OCI-LY3 (cell line): Measurements from ENCODE around the gene MAP2K7.

Source experiments
- H2AFZ ChIP-seq: fragments of 200-600, 300-600 bp; shearing (Covaris generic); 2 replicates; pipeline ENCODE4 v1.6.0; 2014; ENCODE audit warnings: antibody characterized with exemption, low read depth, low read length
- H3K27ac ChIP-seq: fragments of 200-600, 300-600 bp; sonication (generic); 2 replicates; pipeline ENCODE4 v1.5.1; 2014; ENCODE audit warnings: mild to moderate bottlenecking, low read length, moderate library complexity, mixed read lengths
- H3K27me3 ChIP-seq: fragments of 200-600, 300-600 bp; sonication (generic); 2 replicates; pipeline ENCODE4 v1.6.1; 2014; ENCODE audit warnings: low read depth, low read length, mixed read lengths
- H3K36me3 ChIP-seq: fragments of 200-600, 300-600 bp; sonication (generic); replicated peaks from 2 replicates; pipeline ENCODE3; 2014; ENCODE audit warnings: low read depth, low read length, mixed read lengths
- H3K4me1 ChIP-seq: fragments of 300-600, 200-600 bp; sonication (generic); 2 replicates; pipeline ENCODE4 v1.6.1; 2014; ENCODE audit warnings: low read length, mixed read lengths
- H3K4me2 ChIP-seq: fragments of 200-600, 300-600 bp; sonication (generic); 2 replicates; pipeline ENCODE4 v1.6.1; 2014; ENCODE audit warnings: low read length, mixed read lengths
- H3K4me3 ChIP-seq: fragments of 300-600, 200-600 bp; sonication (generic); 2 replicates; pipeline ENCODE4 v1.5.1; 2014; ENCODE audit warnings: antibody characterized with exemption, mild to moderate bottlenecking, low read length, moderate library complexity
- H3K79me2 ChIP-seq: fragments of 300-600, 200-600 bp; shearing (Covaris generic); 2 replicates; pipeline ENCODE4 v1.6.1; 2014; ENCODE audit warnings: mild to moderate bottlenecking, low read length, mixed read lengths
- H3K9ac ChIP-seq: fragments of 300-600, 200-600 bp; shearing (Covaris generic); 2 replicates; pipeline ENCODE4 v1.6.0; 2014; ENCODE audit warnings: mild to moderate bottlenecking, low read length, moderate library complexity
- H3K9me3 ChIP-seq: fragments of 200-600, 300-600 bp; shearing (Covaris generic); 2 replicates; pipeline ENCODE4 v1.6.1; 2014; ENCODE audit warnings: low read length, mixed read lengths; ENCODE audit not compliant: insufficient read depth
- H4K20me1 ChIP-seq: fragments of 200-600, 300-600 bp; sonication (generic); 2 replicates; pipeline ENCODE4 v1.6.1; 2016; ENCODE audit warnings: low read length, mixed read lengths; ENCODE audit not compliant: insufficient read depth
- EZH2phosphoT487 ChIP-seq: fragments of 200-600 bp; shearing (Covaris generic); IDR thresholded peaks from 2 replicates; pipeline ENCODE4 v1.6.1; 2018; ENCODE audit warnings: antibody characterized with exemption, mixed run types, low read depth
- TF ChIP-seq, protein P1 (sequence below): fragments of 200-600, 300-600 bp; sonication (generic); IDR thresholded peaks from 2 replicates; pipeline ENCODE4 v1.5.1; 2014; ENCODE audit warnings: antibody characterized with exemption, low read length, low read depth

Gene MAP2K7

DNA sequence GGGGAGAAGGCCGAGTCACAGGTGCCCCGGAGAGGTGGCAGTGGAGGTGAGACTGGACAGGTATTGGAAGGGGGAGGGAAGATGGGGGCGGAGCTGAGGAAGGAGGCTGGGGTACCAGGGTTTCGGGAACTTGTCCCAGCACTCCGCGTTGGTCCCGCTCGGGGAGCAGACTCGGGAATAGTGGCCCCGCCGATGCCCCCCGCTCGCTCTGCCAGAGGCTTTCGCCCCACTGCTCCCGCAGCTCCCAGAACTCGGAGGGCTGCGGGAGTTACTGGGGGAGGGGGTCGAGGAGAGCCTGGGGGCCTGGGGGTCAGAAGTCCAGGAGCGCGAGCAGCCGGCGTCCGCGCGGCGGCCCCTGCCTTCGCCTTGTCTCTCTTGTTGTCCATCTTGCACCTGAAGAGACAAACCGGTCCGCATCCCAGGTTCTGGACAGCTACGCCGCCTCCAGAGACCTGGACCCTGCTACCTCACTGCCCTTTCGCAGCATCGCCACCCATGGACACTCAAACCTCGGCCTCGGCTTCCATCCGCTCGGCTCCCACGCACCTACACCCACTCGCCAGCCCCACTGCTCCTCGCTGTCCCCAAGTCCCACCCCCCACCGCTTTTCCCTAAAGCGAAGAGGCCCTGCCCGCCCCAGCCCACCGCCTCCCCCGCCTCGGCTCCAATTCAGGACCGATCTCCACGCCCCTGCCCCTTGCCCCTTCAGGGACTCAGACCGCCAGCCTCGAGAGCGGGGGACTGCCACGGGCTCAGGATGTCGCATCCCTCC lies 30.2 kb upstream of the MAP2K7 start:
- no peaks in the 10 kb centered on the region for H3K27me3 ChIP-seq
- no peak for TF ChIP-seq EZH2phosphoT487
- TF ChIP-seq, protein P1, sequence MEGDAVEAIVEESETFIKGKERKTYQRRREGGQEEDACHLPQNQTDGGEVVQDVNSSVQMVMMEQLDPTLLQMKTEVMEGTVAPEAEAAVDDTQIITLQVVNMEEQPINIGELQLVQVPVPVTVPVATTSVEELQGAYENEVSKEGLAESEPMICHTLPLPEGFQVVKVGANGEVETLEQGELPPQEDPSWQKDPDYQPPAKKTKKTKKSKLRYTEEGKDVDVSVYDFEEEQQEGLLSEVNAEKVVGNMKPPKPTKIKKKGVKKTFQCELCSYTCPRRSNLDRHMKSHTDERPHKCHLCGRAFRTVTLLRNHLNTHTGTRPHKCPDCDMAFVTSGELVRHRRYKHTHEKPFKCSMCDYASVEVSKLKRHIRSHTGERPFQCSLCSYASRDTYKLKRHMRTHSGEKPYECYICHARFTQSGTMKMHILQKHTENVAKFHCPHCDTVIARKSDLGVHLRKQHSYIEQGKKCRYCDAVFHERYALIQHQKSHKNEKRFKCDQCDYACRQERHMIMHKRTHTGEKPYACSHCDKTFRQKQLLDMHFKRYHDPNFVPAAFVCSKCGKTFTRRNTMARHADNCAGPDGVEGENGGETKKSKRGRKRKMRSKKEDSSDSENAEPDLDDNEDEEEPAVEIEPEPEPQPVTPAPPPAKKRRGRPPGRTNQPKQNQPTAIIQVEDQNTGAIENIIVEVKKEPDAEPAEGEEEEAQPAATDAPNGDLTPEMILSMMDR: no peak
- H3K9me3 ChIP-seq: no peaks in the 10 kb centered on the region
- H3K4me1 ChIP-seq: peaks cover 14% of the 10 kb centered on the region
- H3K9ac ChIP-seq: no peak overlapping the region
- H3K79me2 ChIP-seq: no peaks in the 10 kb centered on the region
- no peak overlapping the region for H3K4me2 ChIP-seq
- H3K4me3 ChIP-seq: no peak overlapping the region
- no peak overlapping the region for H3K27ac ChIP-seq
- no peaks in the 10 kb centered on the region for H4K20me1 ChIP-seq
- no peaks in the 10 kb centered on the region for H3K36me3 ChIP-seq
- no peak overlapping the region for H2AFZ ChIP-seq

DNA sequence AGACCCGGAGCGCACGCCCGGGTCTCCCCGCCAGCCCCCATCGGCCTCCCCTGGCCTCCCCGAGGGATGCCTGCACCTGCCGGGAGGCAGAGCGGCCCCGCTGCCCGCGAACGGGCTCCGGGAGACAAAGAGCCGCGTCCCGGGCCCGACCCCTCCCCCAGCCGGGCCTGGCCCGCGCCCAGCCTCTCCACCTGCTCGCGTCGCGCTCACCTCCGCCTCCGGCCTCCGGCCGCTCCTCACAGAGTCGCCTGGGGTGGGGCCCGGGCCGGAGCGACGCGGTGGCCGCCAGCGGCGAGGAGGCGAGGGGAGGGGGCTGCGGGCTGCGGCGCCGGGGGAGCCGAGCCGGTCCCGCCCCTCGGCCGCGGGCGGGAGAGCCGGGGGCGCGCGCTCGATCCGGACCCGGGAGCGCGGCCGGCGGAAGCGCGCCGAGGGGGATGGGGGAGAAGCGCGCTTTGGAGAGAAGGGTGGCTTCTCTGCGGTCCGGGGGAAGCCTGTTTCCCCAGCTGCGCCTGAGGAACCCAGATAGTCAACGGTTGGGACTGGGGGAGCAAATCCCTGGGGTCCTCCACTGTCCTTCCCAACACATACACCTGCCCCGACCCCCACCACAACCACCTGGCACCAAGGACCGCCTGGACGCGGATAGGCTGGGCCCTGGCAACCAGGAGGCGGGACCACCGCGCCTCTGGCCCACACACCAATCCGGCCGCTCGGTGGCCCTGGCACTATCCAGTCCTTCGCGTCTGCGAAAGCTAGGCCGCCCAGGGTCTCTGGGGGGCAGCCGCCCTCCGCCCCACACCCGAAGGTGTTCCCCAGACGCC lies 29.4 kb upstream of the MAP2K7 start, which contains the start of gene PRR36:
Gene PRR36, minus strand, starts transcription at position 315 of the 821 bp plus-strand sequence. CDS start 701 bp downstream, outside the sequence.
- no peaks in the 10 kb centered on the region for H3K27me3 ChIP-seq
- H3K27ac ChIP-seq: no peak within 1 kb of the TSS
- TF ChIP-seq EZH2phosphoT487: no peak
- TF ChIP-seq, protein P1: no peak
- H3K79me2 ChIP-seq: no peaks in the 10 kb centered on the region
- no peak within 1 kb of the TSS for H2AFZ ChIP-seq
- H3K9me3 ChIP-seq: no peaks in the 10 kb centered on the region
- H3K9ac ChIP-seq: no peak within 1 kb of the TSS
- peaks cover 12% of the 10 kb centered on the region; the same call in 1 of the 2 replicates for H3K4me1 ChIP-seq
- H3K36me3 ChIP-seq: no peaks in the 10 kb centered on the region
- no peak within 1 kb of the TSS for H3K4me2 ChIP-seq
- H3K4me3 ChIP-seq: no peak within 1 kb of the TSS
- no peaks in the 10 kb centered on the region for H4K20me1 ChIP-seq

DNA sequence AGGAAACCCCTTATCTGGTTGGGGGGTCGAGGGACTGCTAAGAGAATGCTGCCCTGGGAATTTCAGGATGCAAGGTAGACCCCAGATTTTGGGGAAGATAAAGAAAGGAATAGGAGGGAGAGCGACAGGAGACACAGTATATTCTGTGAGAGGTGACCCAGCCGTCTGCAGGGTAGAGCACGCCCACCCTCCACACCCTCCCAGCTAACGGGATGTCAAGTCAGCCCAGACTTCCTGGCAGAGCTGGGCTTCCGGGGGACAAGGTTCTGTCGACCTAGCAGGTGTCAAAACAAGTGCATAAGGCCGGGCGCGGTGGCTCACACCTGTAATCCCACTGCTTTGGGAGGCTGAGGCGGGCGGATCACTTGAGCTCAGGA lies 28.8 kb upstream of the MAP2K7 start:
- Histone ChIP-seq H2AFZ (no peak overlapping the region), H3K9ac (no peak overlapping the region), H3K36me3 (no peaks in the 10 kb centered on the region), H3K4me3 (no peak overlapping the region), H3K27ac (no peak overlapping the region), H3K9me3 (no peaks in the 10 kb centered on the region), H3K27me3 (no peaks in the 10 kb centered on the region), H3K4me1 (peaks cover 12% of the 10 kb centered on the region; the same call in 1 of the 2 replicates), H3K79me2 (no peaks in the 10 kb centered on the region), H4K20me1 (no peaks in the 10 kb centered on the region), H3K4me2 (no peak overlapping the region)
- TF ChIP-seq EZH2phosphoT487: no peak
- TF ChIP-seq, protein P1: no peak

DNA sequence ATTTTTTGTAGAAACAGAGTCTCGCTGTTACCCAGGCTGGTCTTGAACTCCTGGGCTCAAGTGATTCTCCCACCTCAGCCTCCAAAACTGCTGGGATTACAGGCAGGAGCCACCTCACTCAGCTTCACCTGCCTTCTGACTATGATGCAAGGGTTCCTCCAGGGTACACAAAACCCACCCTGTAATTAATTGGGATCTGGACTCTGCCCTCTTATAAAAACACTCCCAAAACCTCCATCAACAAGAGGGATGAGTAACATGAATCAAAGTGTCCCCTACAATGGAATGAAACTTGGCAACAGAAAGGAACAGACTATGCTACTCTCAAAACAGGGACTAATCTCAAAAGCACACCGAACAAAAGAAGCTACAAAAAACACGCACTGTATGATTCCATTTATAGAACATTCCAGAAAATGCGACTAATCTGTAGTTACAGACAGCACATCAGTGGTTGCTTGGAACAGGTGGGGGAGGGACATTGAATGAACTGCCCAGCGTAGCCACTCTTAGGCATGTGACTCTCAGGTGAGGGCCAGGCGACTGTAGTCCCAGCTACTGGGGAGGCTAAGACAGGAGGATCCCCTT lies 26.3 kb upstream of the MAP2K7 start:
- no peaks in the 10 kb centered on the region for H3K9me3 ChIP-seq
- H3K27me3 ChIP-seq: no peaks in the 10 kb centered on the region
- no peaks in the 10 kb centered on the region for H3K4me1 ChIP-seq
- H3K79me2 ChIP-seq: no peaks in the 10 kb centered on the region
- H4K20me1 ChIP-seq: no peaks in the 10 kb centered on the region
- TF ChIP-seq, protein P1: no peak
- TF ChIP-seq EZH2phosphoT487: no peak
- H3K4me3 ChIP-seq: no peak overlapping the region
- H3K4me2 ChIP-seq: no peak overlapping the region
- H3K36me3 ChIP-seq: peaks cover 2% of the 10 kb centered on the region
- no peak overlapping the region for H3K9ac ChIP-seq
- no peak overlapping the region for H3K27ac ChIP-seq
- no peak overlapping the region for H2AFZ ChIP-seq
